G401 (cell line): ENCODE measurements around the gene MYLK3. TPM values are rescaled to one million over a fixed set of nuclear protein-coding genes. Genes with fewer than 3 reads are reported as not detected.

Experiments
- DNase-seq: peaks from one replicate; pipeline ENCODE4 v3.0.0-alpha.2; 2015; ENCODE audit warnings: low spot score
- in situ Hi-C: cut with HindIII; loops from 2 replicates; pipeline ENCODE4 v1.10.0; 2016; ENCODE audit warnings: low sequenced_read_pairs, mixed read lengths
- total RNA-seq: library from RNA; depleted of rRNA; stranded (reverse); fragments of >200 nt; shearing (Covaris generic); gene quantifications from 2 replicates; pipeline ENCODE4 v1.2.3, GENCODE V29; 2014

MYLK3 gene
- total RNA-seq, 1 experiment from 2014 or later, result 9.1 TPM

- no peak for DNase-seq
- in situ Hi-C loops, result no loop called here
These were observed 17.1 kb downstream of the MYLK3 start for GRCh38 chr16:46730801-46731690.

DNA sequence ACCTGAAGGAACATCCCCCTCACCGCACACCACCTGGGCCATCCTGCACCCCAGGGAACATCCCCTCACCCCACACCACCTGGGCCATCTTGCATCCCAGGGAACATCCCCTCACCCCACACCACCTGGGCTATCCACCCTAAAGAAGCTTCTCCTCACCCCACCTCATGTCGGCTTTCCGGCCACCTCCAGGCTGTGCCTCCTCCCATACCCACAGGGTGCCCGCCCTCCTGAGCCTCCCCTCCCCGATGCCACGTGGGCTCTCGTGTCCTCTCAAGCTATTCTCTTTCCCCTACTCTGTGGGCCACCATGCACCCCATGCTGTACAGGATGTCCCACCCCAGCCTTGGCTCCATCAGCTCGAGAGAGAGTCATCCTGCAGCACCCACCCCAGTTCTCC is 18.0 kb downstream of the MYLK3 start:
- in situ Hi-C loops, result no loop called here

GRCh38 chr16:46729326-46729995 is 18.7 kb downstream of the MYLK3 start:
- in situ Hi-C loops, result no loop called here
- DNase-seq, result no peak

More for the DNA sequence above, 18.0 kb downstream of the MYLK3 start:
- DNase-seq, result no peak

DNA sequence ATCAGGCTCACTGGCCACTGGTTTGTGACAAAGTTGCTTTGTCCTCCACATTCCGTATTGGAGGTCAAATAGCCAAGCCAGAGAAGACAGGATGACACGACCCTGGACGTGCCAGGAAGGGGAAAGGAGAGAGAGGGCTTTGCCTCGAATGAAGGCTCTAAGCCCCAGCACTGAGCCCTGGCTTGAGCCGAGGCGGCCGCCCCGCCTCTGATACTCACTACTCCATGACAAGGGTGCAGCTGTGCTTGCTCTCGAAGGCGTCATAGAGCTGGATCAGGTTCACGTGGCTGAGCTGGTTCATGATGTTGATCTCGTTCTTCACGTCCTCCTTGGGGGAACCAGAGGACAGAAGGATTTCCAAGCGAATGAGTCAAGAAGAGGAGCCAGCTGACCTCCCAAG is 19.3 kb downstream of the MYLK3 start:
- in situ Hi-C loops, result no loop called here
- no peak for DNase-seq

DNA sequence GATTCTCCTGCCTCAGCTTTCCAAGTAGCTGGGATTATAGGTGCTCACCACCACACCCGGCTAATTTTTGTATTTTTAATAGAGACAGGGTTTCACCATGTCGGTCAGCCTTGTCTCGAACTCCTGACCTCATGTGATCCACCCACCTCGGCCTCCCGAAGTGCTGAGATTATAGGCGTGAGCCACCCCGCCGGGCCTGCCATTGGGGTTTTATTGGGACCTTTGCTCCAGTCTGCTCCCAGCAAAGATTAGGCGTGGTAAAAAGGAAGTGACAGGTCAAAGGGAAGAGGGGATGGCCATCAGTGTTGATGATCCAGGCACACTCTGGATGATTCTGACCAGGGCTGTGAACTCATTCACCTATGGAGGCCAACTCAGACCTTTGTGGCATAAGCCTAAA is 20.5 kb downstream of the MYLK3 start:
- in situ Hi-C loops, result no loop called here
- no peak for DNase-seq

GRCh38 chr16:46727184-46727583 is 21.0 kb downstream of the MYLK3 start:
- in situ Hi-C loops, result no loop called here
- no peak for DNase-seq

GRCh38 chr16:46721885-46722284 is 26.3 kb downstream of the MYLK3 start:
- no peak for DNase-seq
- in situ Hi-C loops, result no loop called here

DNA sequence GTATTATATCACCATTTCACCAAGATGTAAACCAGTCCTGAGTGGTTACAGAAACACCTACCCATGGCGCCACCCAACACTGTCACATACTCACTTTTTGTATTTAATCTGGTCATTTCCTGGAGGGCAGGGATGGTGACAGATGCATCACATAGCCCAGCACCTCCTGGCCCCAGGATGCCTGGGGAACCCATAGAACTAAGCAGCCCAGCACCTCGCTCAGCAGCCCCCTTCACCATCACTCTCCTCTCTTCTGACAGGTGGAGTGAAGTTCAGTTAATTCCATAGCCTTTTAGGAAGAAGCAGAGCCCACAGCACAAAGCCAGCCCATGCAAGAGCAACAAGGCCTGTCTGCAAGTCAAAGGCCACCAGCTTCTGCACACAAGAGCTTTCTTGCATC is 27.5 kb downstream of the MYLK3 start:
- DNase-seq, result no peak
- in situ Hi-C loops, result no loop called here

- in situ Hi-C loops, result no loop called here
- no peak for DNase-seq
These were observed 28.6 kb downstream of the MYLK3 start for GRCh38 chr16:46719528-46719927.

GRCh38 chr16:46718214-46718613 is 29.9 kb downstream of the MYLK3 start:
- no peak for DNase-seq
- in situ Hi-C loops, result no loop called here

DNA sequence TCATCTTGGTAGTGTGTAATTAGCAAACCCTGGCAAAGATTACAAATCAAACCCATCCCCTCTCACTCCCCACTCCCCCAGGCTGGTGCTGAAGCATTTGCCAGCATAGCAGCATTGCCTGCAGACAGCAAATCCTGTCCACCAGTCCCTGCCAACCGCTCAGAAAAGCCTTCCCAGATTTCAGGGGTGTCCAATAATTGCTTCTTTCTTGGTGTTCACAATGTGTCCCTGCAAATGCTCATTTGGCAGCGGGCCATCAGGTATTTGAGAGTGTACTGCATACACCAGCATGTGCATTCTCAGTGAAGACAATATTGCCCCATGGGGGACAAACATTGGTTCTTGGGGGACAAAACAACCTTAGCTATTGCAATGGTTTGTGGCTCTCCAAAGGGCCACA is 30.5 kb downstream of the MYLK3 start:
- peak; percentile 88 for DNase-seq
- in situ Hi-C loops, result no loop called here

DNA sequence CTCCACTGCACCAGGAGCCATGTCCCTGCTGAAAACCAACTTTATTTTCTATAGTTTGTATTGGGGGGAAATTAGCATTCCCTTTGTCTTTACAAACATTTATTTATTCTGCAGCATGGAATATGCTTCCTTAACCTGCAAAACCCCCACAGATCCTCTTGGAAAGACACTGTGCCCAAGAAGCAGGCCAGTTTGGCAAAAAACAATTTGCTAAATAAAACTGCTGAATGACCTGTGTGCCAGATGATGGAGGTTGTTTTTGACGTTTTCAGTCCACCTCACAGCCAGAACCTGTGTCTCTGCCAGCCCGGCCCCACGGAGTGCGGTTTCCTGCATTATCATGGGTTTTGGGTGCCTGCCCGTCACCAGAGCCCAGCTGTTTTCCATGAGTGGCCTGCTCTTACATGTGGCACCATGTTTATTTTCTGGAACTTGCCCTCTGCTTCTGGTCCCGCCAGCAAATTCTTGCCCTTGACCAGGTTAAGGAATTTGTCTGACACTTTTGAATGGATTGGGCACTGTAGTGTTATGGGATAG is 32.3 kb downstream of the MYLK3 start:
- in situ Hi-C loops, result no loop called here
- DNase-seq, result peak; percentile 78

DNA sequence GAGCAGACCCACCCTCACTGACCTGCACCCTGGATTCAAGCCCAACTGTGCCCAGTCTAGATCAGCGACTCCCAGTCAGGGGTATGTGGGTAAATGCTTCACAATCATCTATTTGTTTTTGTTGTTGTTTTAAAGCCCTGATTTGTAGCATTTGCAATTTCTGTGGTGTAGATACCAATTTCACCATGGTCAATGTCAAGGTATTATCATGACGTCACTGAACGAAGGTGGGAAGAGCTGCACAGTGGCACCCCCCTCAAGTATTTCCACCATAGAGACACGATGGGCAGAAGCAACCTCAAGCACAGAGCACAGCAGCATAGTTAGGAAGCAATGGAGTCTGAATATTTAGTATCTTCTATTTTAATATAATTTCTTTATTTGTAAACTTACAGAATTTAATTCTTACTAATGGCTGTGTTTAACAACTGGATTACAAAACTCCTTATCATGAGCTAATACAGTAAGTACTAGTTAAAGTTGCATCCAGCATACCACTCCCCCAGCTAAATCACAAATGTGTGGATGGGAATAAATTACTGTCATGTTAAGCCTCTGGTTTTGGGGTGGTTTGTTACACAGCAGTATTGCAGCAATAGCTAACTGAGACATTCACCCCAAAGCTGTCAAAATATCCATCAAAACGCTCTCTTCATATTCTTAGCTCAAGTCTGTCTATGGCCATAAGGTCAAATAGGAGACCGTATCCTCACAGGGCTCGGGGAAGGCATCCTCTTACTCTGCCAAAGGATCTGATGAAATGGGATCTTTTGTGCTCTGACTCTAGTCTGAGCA is 33.1 kb downstream of the MYLK3 start:
- in situ Hi-C loops, result no loop called here
- DNase-seq, result no peak

DNA sequence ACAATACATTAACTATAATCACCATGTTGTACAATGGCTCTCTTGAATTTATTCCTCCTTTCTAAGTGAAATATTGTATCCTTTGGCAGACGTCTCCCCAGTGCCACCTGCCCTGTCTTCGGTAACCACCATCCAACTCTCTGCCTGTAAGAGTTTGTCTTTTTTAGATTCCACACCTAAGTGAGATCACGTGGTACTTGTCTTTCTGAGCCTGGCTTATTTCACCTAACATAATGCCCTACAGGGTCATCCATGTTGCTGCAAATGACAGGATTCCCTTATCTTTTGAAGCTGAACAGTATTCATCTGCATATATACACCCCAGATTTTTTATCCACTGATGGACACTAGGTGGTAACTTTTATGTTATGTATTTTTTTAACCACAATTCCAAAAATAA is 34.5 kb downstream of the MYLK3 start:
- DNase-seq, result no peak
- in situ Hi-C loops, result no loop called here

DNA sequence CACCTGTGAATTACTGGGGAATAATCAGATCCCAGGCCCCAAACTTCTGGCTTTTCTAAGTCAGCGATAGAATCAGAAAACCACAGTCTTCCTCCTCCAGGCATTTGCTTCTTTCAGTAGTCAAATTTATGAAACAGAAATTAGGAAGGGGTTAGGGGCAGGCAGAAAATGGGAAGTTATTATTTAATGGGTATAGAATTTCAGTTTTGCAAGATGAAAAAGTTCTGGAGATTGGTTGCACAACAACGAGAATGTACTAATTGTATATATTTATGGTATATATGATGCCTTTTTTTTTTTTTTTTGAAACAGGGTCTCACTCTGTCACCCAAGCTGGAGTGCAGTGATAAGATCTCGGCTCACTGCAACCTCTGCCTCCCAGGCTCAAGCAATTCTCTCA is 35.2 kb downstream of the MYLK3 start:
- in situ Hi-C loops, result no loop called here
- DNase-seq, result no peak

DNA sequence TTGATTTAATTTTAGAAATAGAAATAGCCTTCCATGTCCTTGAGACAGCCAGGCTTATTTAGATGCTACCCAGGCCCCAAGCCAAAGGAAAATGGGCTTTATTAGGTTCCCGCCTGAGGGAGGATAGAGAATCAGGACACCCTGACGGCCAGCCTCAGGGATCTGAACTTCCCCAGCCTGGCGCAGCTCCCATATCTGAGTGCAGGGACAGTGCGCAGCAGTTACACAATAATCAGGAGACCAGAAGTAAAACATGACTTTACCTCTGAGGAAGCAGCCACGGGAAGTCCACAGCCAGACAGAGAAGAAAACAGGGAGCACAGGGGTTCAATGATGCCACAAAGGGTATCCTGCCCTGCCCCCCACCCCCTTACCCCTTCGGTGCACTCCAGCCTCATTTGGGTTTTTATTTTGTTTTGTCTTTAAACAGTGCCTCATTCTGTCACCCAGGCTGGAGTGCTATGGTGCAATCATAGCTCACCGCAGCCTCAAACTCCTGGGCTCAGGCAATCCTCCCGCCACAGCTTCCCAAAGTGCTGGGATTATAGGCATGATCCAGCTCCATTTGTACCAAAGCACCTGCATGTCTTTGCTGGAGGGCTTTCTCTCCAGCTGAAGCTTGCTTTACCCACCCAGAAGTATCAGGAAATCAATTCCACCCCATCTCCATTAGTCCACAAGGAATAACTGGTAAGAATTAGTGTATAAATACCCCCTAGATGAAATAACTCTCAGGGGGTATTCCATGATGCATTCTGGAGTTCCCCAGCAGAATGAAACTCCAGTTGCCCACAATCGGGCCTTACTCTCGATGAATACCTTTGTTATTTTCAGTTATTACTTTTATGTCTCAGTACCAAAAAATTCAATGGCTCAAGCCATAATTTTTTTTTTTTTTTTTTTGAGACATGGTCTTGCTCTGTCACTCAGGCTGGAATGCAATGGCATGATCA is 36.8 kb downstream of the MYLK3 start:
- no peak for DNase-seq
- in situ Hi-C loops, result no loop called here

DNA sequence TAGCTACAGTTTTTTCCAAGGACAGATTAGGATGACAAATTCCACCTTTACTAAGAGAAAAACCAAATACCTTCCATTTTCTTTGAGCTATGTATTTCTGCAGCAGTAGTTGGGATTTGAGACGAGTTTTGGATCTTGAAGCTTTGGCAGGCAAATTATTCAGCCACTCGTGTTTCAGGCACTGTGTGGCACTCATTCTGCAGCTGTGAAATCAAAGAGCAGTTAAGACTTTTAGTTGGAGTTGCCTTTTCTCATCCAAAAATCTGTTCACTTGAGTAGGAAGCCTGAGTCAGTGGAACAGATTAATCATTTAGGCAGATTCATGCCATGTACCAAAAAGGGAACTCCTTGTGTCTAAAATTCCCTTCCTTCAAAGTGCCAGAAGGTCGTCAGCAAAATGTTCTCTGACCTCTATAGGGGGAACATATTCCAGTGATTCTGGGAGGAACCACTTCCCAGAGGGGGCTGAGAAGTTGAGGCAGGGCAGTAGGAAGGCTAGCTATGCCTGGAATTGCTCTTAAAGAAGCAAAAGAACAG is 38.6 kb downstream of the MYLK3 start:
- in situ Hi-C loops, result no loop called here
- no peak for DNase-seq

DNA sequence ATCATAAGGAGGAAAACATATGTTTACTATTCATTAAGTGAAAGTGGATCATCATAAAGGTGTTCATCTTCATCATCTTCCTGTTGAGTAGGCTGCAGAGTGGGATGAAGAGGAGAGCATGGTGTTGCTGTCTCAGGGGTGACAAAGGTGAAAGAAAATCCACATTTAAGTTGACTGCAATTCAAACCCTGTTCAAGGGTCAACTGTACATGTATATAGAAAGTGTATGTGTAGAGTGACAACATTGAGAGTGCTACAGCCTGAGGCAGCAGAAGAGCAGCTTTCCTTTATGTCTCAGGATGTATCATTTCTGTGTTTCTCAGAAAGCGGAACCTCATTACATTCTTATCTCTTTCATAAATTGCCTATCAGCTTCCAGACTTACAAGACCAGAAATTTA is 41.5 kb downstream of the MYLK3 start:
- in situ Hi-C loops, result no loop called here
- DNase-seq, result no peak
